ENCODE data around the gene ACACA.

The ACACA gene

DNA sequence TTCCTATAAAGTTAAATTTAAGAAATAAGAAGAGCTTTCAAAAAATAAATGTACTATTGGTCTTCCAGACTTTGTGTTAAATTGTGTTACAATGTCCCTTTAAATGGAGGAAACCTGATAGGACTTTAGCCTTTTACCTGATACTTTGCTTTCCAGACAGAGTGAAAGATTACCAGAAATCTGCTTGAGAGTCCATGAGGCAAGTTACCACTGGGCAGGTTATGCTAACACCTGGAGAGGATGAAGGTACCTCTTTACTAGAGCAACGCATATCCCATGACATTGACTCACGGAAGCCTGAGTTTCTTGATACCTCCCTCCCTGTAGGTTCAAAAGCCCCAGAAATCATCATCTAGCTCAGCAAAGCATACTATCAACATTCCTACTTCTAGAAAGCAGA, 174.7 kb downstream of the ACACA start:
- H3K4me2 ChIP-seq (ENCODE audit: low read depth, low read length, poor library complexity, severe bottlenecking) = no peak overlapping the region
- H3K36me3 ChIP-seq (ENCODE audit: insufficient read depth, low read length) = peaks cover 24% of the 10 kb centered on the region; the same call in 1 of the 2 replicates
- no peaks in the 10 kb centered on the region for H4K20me1 ChIP-seq (ENCODE audit: insufficient read depth, low read length, poor library complexity, severe bottlenecking)

DNA sequence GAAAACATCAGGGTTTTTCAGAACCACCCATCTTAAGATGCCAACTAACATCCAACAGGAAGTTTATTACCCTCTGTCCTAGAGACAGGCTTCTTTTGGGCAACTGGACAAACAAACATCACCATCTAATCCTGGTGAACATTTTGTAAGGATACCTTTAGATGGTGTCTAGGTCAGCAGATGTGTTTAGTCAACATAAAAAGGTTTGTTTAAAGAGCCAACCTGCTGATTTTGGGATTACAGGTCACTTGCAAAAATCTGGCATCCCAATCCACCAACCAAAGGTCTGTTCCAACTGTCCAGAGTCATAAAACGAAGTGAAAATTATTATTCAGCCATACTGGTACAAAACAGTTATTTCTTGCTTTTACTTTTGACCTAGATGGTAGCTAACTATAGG, 176.0 kb downstream of the ACACA start:
- no peak overlapping the region for H3K9ac ChIP-seq (ENCODE audit: low read depth, low read length, poor library complexity, severe bottlenecking)
- no peaks in the 10 kb centered on the region for H3F3A ChIP-seq (ENCODE audit: low read depth)
- no peaks in the 10 kb centered on the region for H3K9me2 ChIP-seq (replicated peaks; ENCODE audit: low read depth, low read length)
- no peaks in the 10 kb centered on the region for H3K27me3 ChIP-seq (ENCODE audit: insufficient read depth, low read length, poor library complexity, severe bottlenecking)
- no peak for TF ChIP-seq EZH2phosphoT487 (IDR thresholded peaks at IDR 0.05; ENCODE audit: borderline replicate concordance)
- TF ChIP-seq, protein P1, sequence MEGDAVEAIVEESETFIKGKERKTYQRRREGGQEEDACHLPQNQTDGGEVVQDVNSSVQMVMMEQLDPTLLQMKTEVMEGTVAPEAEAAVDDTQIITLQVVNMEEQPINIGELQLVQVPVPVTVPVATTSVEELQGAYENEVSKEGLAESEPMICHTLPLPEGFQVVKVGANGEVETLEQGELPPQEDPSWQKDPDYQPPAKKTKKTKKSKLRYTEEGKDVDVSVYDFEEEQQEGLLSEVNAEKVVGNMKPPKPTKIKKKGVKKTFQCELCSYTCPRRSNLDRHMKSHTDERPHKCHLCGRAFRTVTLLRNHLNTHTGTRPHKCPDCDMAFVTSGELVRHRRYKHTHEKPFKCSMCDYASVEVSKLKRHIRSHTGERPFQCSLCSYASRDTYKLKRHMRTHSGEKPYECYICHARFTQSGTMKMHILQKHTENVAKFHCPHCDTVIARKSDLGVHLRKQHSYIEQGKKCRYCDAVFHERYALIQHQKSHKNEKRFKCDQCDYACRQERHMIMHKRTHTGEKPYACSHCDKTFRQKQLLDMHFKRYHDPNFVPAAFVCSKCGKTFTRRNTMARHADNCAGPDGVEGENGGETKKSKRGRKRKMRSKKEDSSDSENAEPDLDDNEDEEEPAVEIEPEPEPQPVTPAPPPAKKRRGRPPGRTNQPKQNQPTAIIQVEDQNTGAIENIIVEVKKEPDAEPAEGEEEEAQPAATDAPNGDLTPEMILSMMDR (conservative IDR thresholded peaks at IDR 0.05; ENCODE audit: low read length) = no peak
- H2AFZ ChIP-seq (ENCODE audit: low read length) = no peak overlapping the region
- no peaks in the 10 kb centered on the region for H4K20me1 ChIP-seq (ENCODE audit: insufficient read depth, low read length, poor library complexity, severe bottlenecking)
- H3K4me2 ChIP-seq (ENCODE audit: low read depth, low read length, poor library complexity, severe bottlenecking) = no peak overlapping the region
- peaks cover 33% of the 10 kb centered on the region; the same call in 1 of the 2 replicates for H3K36me3 ChIP-seq (ENCODE audit: insufficient read depth, low read length)
- no peaks in the 10 kb centered on the region for H3K9me3 ChIP-seq (ENCODE audit: insufficient read depth, low read depth, low read length)
- H3K4me1 ChIP-seq (ENCODE audit: insufficient read depth, low read length, poor library complexity, severe bottlenecking) = no peaks in the 10 kb centered on the region
- H3K79me2 ChIP-seq (ENCODE audit: insufficient read depth, low read length) = no peaks in the 10 kb centered on the region
- H3K4me3 ChIP-seq (ENCODE audit: low read length, poor library complexity, severe bottlenecking) = no peak overlapping the region

More for the DNA sequence above, 174.7 kb downstream of the ACACA start:
- no peaks in the 10 kb centered on the region for H3K27me3 ChIP-seq (ENCODE audit: insufficient read depth, low read length, poor library complexity, severe bottlenecking)
- no peak overlapping the region for H3K4me3 ChIP-seq (ENCODE audit: low read length, poor library complexity, severe bottlenecking)
- H2AFZ ChIP-seq (ENCODE audit: low read length) = no peak overlapping the region
- H3K9ac ChIP-seq (ENCODE audit: low read depth, low read length, poor library complexity, severe bottlenecking) = no peak overlapping the region
- no peaks in the 10 kb centered on the region for H3K4me1 ChIP-seq (ENCODE audit: insufficient read depth, low read length, poor library complexity, severe bottlenecking)
- H3K9me3 ChIP-seq (ENCODE audit: insufficient read depth, low read depth, low read length) = no peaks in the 10 kb centered on the region
- no peaks in the 10 kb centered on the region for H3K79me2 ChIP-seq (ENCODE audit: insufficient read depth, low read length)
- H3K9me2 ChIP-seq (replicated peaks; ENCODE audit: low read depth, low read length) = no peaks in the 10 kb centered on the region
- no peak for TF ChIP-seq EZH2phosphoT487 (IDR thresholded peaks at IDR 0.05; ENCODE audit: borderline replicate concordance)
- TF ChIP-seq, protein P1 (conservative IDR thresholded peaks at IDR 0.05; ENCODE audit: low read length) = no peak
- no peaks in the 10 kb centered on the region for H3F3A ChIP-seq (ENCODE audit: low read depth)

DNA sequence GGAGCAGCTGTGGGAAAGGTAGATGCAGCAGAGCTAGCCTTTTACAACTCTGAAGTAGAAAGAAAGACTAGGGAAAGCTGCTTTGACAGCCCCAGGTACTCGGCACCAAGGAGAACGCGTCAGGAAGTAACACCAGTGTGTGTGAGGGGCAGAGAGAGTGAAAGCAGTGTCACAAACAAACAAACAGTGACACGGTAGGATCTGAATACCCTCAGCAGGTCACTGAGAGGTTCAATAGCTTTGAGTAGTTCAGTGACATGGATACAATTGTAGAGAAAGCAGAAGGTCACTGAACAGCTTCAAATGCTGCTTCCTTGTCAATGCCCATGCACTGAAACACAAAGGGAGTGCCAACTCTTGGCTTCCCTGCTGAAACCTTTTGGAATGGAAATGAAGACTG, 181.2 kb downstream of the ACACA start:
- H3K4me3 ChIP-seq (ENCODE audit: low read length, poor library complexity, severe bottlenecking) = no peak overlapping the region
- no peaks in the 10 kb centered on the region for H3K79me2 ChIP-seq (ENCODE audit: insufficient read depth, low read length)
- H3K36me3 ChIP-seq (ENCODE audit: insufficient read depth, low read length) = peaks cover 40% of the 10 kb centered on the region; the same call in 1 of the 2 replicates
- H3K4me2 ChIP-seq (ENCODE audit: low read depth, low read length, poor library complexity, severe bottlenecking) = no peak overlapping the region
- H3K9me2 ChIP-seq (replicated peaks; ENCODE audit: low read depth, low read length) = no peaks in the 10 kb centered on the region
- no peaks in the 10 kb centered on the region for H3K9me3 ChIP-seq (ENCODE audit: insufficient read depth, low read depth, low read length)
- no peaks in the 10 kb centered on the region for H3K27me3 ChIP-seq (ENCODE audit: insufficient read depth, low read length, poor library complexity, severe bottlenecking)
- no peak for TF ChIP-seq EZH2phosphoT487 (IDR thresholded peaks at IDR 0.05; ENCODE audit: borderline replicate concordance)
- TF ChIP-seq, protein P1 (conservative IDR thresholded peaks at IDR 0.05; ENCODE audit: low read length) = no peak
- no peaks in the 10 kb centered on the region for H3F3A ChIP-seq (ENCODE audit: low read depth)
- H2AFZ ChIP-seq (ENCODE audit: low read length) = no peak overlapping the region
- no peak overlapping the region for H3K9ac ChIP-seq (ENCODE audit: low read depth, low read length, poor library complexity, severe bottlenecking)
- no peaks in the 10 kb centered on the region for H4K20me1 ChIP-seq (ENCODE audit: insufficient read depth, low read length, poor library complexity, severe bottlenecking)
- H3K4me1 ChIP-seq (ENCODE audit: insufficient read depth, low read length, poor library complexity, severe bottlenecking) = no peaks in the 10 kb centered on the region

Measured in Loucy (cell line).